SH-SY5Y (cell line): ENCODE results near the gene UVRAG.

Source experiments
- GATA2 ChIP-seq: IDR thresholded peaks from 2 replicates; pipeline ENCODE4 v1.6.1; 2011; ENCODE audit warnings: mild to moderate bottlenecking, low read depth, low read length
- GATA3 ChIP-seq: IDR thresholded peaks from 2 replicates; pipeline ENCODE4 v1.6.1; 2011; ENCODE audit warnings: low read depth, mild to moderate bottlenecking, low read length, moderate library complexity

DNA sequence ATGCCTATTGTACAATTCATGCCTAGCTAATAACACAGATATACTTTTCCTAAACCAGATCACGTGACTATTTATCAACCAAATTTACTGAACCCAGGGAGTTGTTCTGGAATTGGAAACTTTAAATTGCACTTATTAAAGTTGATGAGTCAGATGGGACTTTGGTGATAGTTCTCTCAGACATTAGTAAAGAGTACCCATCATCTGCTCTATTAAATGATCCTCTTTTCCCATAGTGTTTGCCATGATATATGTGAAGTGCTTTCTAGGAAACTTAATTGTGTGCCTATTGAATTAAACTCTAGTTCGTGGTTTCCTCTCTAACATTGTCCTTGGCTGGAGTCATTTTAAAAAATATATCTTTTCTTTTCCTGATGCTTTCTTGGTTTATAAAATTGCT, 99.0 kb downstream of the UVRAG start:
- TF ChIP-seq GATA3 (no peak), GATA2 (no peak)
